SK-N-SH (cell line): Measurements from ENCODE around the gene SUPT3H. TPM values are rescaled to one million over a fixed set of nuclear protein-coding genes. Genes with fewer than 3 reads are reported as not detected.

ENCODE experiments used
- CTCF ChIA-PET: fragments of 300-600, 350-600 bp; formaldehyde crosslinking; extraction: SDS; loops from one replicate; lab custom pipeline; 2021; lab: Yijun Ruan, JAX
- POLR2A ChIA-PET: fragments of 350-600 bp; sonication (Branson Sonifier 250); formaldehyde crosslinking; extraction: SDS; loops from one replicate; lab custom pipeline; 2020; ENCODE audit warnings: antibody characterized with exemption, inconsistent platforms; lab: Yijun Ruan, JAX
- DNase-seq: peaks from one replicate; pipeline ENCODE4 v3.0.0; 2012
- H2AFZ ChIP-seq: fragments of 200-600 bp; sonication (generic); 2 replicates; pipeline ENCODE4 v1.8.1; 2016; ENCODE audit warnings: antibody characterized with exemption, mild to moderate bottlenecking, low read depth
- H3F3A ChIP-seq: fragments of 200-600 bp; sonication (generic); replicated peaks from 2 replicates; pipeline ENCODE3; 2016; ENCODE audit warnings: antibody characterized with exemption, mild to moderate bottlenecking; ENCODE audit not compliant: insufficient read depth
- H3K27ac ChIP-seq, 2 experiments: fragments of 200-500 bp in 1 of 2; fragments of 200-600 bp in 1 of 2; sonication (Bioruptor generic) in 1 of 2; sonication (generic), shearing (Covaris generic) in 1 of 2; 2 replicates each; pipeline versions ENCODE4 v1.5.1 to v1.6.1; 2014 to 2016; ENCODE audit warnings: low read depth in 2 of 2, inconsistent platforms in 1 of 2, low read length in 1 of 2, mild to moderate bottlenecking in 1 of 2, mixed read lengths in 1 of 2
- H3K27me3 ChIP-seq: fragments of 200-600 bp; sonication (generic), shearing (Covaris generic); 2 replicates; pipeline ENCODE4 v1.6.1; 2016; ENCODE audit warnings: mixed run types; ENCODE audit not compliant: insufficient read depth
- H3K36me3 ChIP-seq, 2 experiments: fragments of 200-500 bp in 1 of 2; fragments of 200-600 bp in 1 of 2; sonication (Bioruptor generic) in 1 of 2; sonication (generic) in 1 of 2; replicated peaks in 1 of 2; 2 replicates each; pipeline versions ENCODE3 to v1.5.1; 2014 to 2016; ENCODE audit warnings: low read length in 1 of 2, mild to moderate bottlenecking in 1 of 2; ENCODE audit not compliant: insufficient read depth in 2 of 2, control insufficient read depth in 1 of 2
- H3K4me1 ChIP-seq, 2 experiments: fragments of 200-500 bp in 1 of 2; fragments of 200-600 bp in 1 of 2; sonication (Bioruptor generic) in 1 of 2; sonication (generic), shearing (Covaris generic) in 1 of 2; 2 replicates each; pipeline versions ENCODE4 v1.5.1 to v1.6.1; 2014 to 2016; ENCODE audit warnings: low read depth in 1 of 2, low read length in 1 of 2, mixed run types in 1 of 2; ENCODE audit not compliant: insufficient read depth in 2 of 2, control insufficient read depth in 1 of 2
- H3K4me2 ChIP-seq: fragments of 200-600 bp; sonication (generic), shearing (Covaris generic); 2 replicates; pipeline ENCODE4 v1.6.1; 2017; ENCODE audit warnings: mixed run types
- H3K4me3 ChIP-seq, 2 experiments: fragments of 200-500 bp in 1 of 2; fragments of 200-600 bp in 1 of 2; sonication (Bioruptor generic) in 1 of 2; sonication (generic), shearing (Covaris generic) in 1 of 2; 2 replicates each; pipeline versions ENCODE4 v1.5.1 to v1.8.1; 2014 to 2016; ENCODE audit warnings: low read depth in 2 of 2, inconsistent platforms in 1 of 2, low read length in 1 of 2, mild to moderate bottlenecking in 1 of 2, mixed read lengths in 1 of 2, moderate library complexity in 1 of 2
- H3K79me2 ChIP-seq: fragments of 200-600 bp; sonication (generic); 2 replicates; pipeline ENCODE4 v1.8.1; 2017; ENCODE audit warnings: mild to moderate bottlenecking; ENCODE audit not compliant: insufficient read depth
- H3K9ac ChIP-seq: fragments of 200-600 bp; sonication (generic); 2 replicates; pipeline ENCODE4 v1.6.1; 2017; ENCODE audit warnings: mixed run types
- H3K9me2 ChIP-seq: fragments of 200-600 bp; sonication (generic); 2 replicates; pipeline ENCODE4 v1.6.1; 2017; ENCODE audit warnings: mixed run types
- H3K9me3 ChIP-seq: fragments of 200-600 bp; sonication (generic); 2 replicates; pipeline ENCODE4 v1.6.1; 2017; ENCODE audit warnings: mixed run types, mild to moderate bottlenecking, moderate library complexity
- H4K20me1 ChIP-seq: fragments of 200-600 bp; sonication (generic); 2 replicates; pipeline ENCODE4 v1.6.1; 2017; ENCODE audit warnings: mild to moderate bottlenecking, mixed run types; ENCODE audit not compliant: insufficient read depth
- EZH2phosphoT487 ChIP-seq: fragments of 200-600 bp; sonication (generic); IDR thresholded peaks from 2 replicates; pipeline ENCODE4 v1.6.1; 2017; ENCODE audit warnings: low read depth, mixed run types, mild to moderate bottlenecking, antibody characterized with exemption, moderate library complexity, borderline replicate concordance
- FOSL2 ChIP-seq: IDR thresholded peaks from 2 replicates; pipeline ENCODE4 v1.4.0; 2012; ENCODE audit warnings: low read depth, mild to moderate bottlenecking, moderate library complexity, borderline replicate concordance
- FOXM1 ChIP-seq: IDR thresholded peaks from 2 replicates; pipeline ENCODE4 v1.4.0; 2012; ENCODE audit warnings: low read depth, mild to moderate bottlenecking
- GABPA ChIP-seq: IDR thresholded peaks from 2 replicates; pipeline ENCODE4 v1.4.0; 2012; ENCODE audit warnings: low read depth, mild to moderate bottlenecking
- MEF2A ChIP-seq: IDR thresholded peaks from 2 replicates; pipeline ENCODE4 v1.4.0; 2012; ENCODE audit warnings: low read depth, borderline replicate concordance
- PBX3 ChIP-seq: IDR thresholded peaks from 2 replicates; pipeline ENCODE4; 2012
- RAD21 ChIP-seq: IDR thresholded peaks from 2 replicates; pipeline ENCODE4 v1.6.1; 2012; ENCODE audit warnings: mild to moderate bottlenecking, low read length
- RFX5 ChIP-seq: IDR thresholded peaks from 2 replicates; pipeline ENCODE4 v1.6.1; 2012; ENCODE audit warnings: mild to moderate bottlenecking, improper control_type of control experiment, low read length
- SMC3 ChIP-seq: IDR thresholded peaks from 2 replicates; pipeline ENCODE4 v1.6.1; 2012; ENCODE audit warnings: low read depth, low read length, improper control_type of control experiment
- YY1 ChIP-seq: IDR thresholded peaks from 2 replicates; pipeline ENCODE4 v1.4.0; 2012; ENCODE audit warnings: low read depth, mild to moderate bottlenecking
- ZBTB33 ChIP-seq: IDR thresholded peaks from 2 replicates; pipeline ENCODE4 v1.4.0; 2012; ENCODE audit warnings: low read depth, borderline replicate concordance
- WGBS: methylation state at CpG from one replicate; pipeline ENCODE4 v1.1.6; 2017; ENCODE audit warnings: low lambda C conversion rate; 5-methylcytosine and 5-hydroxymethylcytosine counted together
- polyA plus RNA-seq, 3 experiments: library from polyadenylated mRNA; depleted of rRNA; stranded (reverse); fragments of >200 nt; gene quantifications; 2 replicates each; pipeline ENCODE4 v1.2.3, GENCODE V29; 2012
- TF ChIP-seq, protein P1 (sequence below): fragments of 200-600 bp; sonication (generic); IDR thresholded peaks from 2 replicates; pipeline ENCODE4 v1.6.1; 2017; ENCODE audit warnings: antibody characterized with exemption, mild to moderate bottlenecking, moderate library complexity
- TF ChIP-seq, protein P2 (sequence below): IDR thresholded peaks from 2 replicates; pipeline ENCODE4 v1.6.1; 2012; ENCODE audit warnings: mild to moderate bottlenecking, low read depth, low read length, moderate library complexity

SUPT3H gene
- polyA plus RNA-seq, 1 of the 3 experiments (the other 2 are of a cell fraction) = 10.9 TPM

DNA sequence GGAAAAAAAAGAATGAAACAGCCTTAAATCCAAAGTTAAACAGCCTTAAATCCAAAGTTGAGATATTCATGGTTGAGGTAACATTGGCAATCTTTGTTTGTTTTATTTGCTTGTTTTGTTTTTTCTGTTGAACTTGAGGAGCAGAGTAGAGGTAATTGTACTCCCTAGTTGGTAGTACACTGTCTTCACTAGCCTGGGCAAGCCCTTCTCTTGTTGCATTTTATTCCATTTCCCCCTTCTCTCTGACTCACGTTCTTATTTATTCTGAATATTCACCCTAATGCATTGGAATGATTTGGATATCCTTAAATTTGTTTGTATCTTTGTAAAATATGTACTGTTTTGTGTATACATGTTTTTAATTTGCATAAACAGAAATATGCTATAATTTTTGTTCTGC lies 592.6 kb downstream of the SUPT3H start:
- Histone ChIP-seq H3K9me2 (no peaks in the 10 kb centered on the region), H3K9ac (no peak overlapping the region), H3K36me3 (no peaks in the 10 kb centered on the region), H3K4me3 (no peak overlapping the region), H3K79me2 (no peaks in the 10 kb centered on the region), H3F3A (no peaks in the 10 kb centered on the region), H3K27ac (no peak overlapping the region), H4K20me1 (no peaks in the 10 kb centered on the region), H3K9me3 (no peaks in the 10 kb centered on the region), H3K27me3 (no peaks in the 10 kb centered on the region), H2AFZ (no peak overlapping the region), H3K4me1 (no peaks in the 10 kb centered on the region; a peak in 1 of 4 replicates), H3K4me2 (no peak overlapping the region)
- 27% methylated on average over 1 of the region's 1 CpG for WGBS
- no peak for DNase-seq
- POLR2A ChIA-PET = no interaction called here
- TF ChIP-seq RAD21 (no peak), RFX5 (no peak), MEF2A (no peak), YY1 (no peak), FOSL2 (no peak), SMC3 (no peak), EZH2phosphoT487 (no peak), GABPA (no peak), ZBTB33 (no peak), PBX3 (no peak), FOXM1 (no peak)
- TF ChIP-seq, protein P1, sequence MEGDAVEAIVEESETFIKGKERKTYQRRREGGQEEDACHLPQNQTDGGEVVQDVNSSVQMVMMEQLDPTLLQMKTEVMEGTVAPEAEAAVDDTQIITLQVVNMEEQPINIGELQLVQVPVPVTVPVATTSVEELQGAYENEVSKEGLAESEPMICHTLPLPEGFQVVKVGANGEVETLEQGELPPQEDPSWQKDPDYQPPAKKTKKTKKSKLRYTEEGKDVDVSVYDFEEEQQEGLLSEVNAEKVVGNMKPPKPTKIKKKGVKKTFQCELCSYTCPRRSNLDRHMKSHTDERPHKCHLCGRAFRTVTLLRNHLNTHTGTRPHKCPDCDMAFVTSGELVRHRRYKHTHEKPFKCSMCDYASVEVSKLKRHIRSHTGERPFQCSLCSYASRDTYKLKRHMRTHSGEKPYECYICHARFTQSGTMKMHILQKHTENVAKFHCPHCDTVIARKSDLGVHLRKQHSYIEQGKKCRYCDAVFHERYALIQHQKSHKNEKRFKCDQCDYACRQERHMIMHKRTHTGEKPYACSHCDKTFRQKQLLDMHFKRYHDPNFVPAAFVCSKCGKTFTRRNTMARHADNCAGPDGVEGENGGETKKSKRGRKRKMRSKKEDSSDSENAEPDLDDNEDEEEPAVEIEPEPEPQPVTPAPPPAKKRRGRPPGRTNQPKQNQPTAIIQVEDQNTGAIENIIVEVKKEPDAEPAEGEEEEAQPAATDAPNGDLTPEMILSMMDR = no peak
- TF ChIP-seq, protein P2, sequence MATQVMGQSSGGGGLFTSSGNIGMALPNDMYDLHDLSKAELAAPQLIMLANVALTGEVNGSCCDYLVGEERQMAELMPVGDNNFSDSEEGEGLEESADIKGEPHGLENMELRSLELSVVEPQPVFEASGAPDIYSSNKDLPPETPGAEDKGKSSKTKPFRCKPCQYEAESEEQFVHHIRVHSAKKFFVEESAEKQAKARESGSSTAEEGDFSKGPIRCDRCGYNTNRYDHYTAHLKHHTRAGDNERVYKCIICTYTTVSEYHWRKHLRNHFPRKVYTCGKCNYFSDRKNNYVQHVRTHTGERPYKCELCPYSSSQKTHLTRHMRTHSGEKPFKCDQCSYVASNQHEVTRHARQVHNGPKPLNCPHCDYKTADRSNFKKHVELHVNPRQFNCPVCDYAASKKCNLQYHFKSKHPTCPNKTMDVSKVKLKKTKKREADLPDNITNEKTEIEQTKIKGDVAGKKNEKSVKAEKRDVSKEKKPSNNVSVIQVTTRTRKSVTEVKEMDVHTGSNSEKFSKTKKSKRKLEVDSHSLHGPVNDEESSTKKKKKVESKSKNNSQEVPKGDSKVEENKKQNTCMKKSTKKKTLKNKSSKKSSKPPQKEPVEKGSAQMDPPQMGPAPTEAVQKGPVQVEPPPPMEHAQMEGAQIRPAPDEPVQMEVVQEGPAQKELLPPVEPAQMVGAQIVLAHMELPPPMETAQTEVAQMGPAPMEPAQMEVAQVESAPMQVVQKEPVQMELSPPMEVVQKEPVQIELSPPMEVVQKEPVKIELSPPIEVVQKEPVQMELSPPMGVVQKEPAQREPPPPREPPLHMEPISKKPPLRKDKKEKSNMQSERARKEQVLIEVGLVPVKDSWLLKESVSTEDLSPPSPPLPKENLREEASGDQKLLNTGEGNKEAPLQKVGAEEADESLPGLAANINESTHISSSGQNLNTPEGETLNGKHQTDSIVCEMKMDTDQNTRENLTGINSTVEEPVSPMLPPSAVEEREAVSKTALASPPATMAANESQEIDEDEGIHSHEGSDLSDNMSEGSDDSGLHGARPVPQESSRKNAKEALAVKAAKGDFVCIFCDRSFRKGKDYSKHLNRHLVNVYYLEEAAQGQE = no peak
- CTCF ChIA-PET = no interaction called here
